H9 (cell line): ENCODE data around the gene CRY2. TPM values are rescaled to one million over a fixed set of nuclear protein-coding genes. Genes with fewer than 3 reads are reported as not detected.

ENCODE experiments used
- DNase-seq: peaks from one replicate; pipeline ENCODE4 v3.0.0-alpha.2; 2017
- H2AFZ ChIP-seq: one replicate; pipeline ENCODE4 v1.6.1; 2013; ENCODE audit warnings: mild to moderate bottlenecking, low read length, control low read depth, moderate library complexity
- H2AK5ac ChIP-seq: 2 replicates; pipeline ENCODE4 v1.6.1; 2013; ENCODE audit warnings: low read length, control low read depth, mixed read lengths; ENCODE audit not compliant: insufficient read length
- H2BK120ac ChIP-seq: one replicate; pipeline ENCODE4 v1.6.1; 2013; ENCODE audit warnings: low read depth, mild to moderate bottlenecking, low read length, control low read depth, inconsistent platforms; ENCODE audit not compliant: poor library complexity, severe bottlenecking
- H2BK12ac ChIP-seq: 2 replicates; pipeline ENCODE4 v1.6.1; 2013; ENCODE audit warnings: low read length, control low read depth, mixed read lengths, low read depth; ENCODE audit not compliant: insufficient read length
- H2BK15ac ChIP-seq: 2 replicates; pipeline ENCODE4 v1.6.1; 2013; ENCODE audit warnings: low read depth, low read length, control low read depth
- H2BK20ac ChIP-seq: one replicate; pipeline ENCODE4 v1.6.1; 2013; ENCODE audit warnings: low read depth, mild to moderate bottlenecking, low read length, control low read depth, inconsistent platforms; ENCODE audit not compliant: poor library complexity, severe bottlenecking
- H2BK5ac ChIP-seq: 2 replicates; pipeline ENCODE4 v1.6.1; 2013; ENCODE audit warnings: low read length, control low read depth, mixed read lengths; ENCODE audit not compliant: insufficient read length
- H3K14ac ChIP-seq: 2 replicates; pipeline ENCODE4 v1.6.1; 2013; ENCODE audit warnings: low read length, control low read depth; ENCODE audit not compliant: insufficient read depth
- H3K18ac ChIP-seq: 2 replicates; pipeline ENCODE4 v1.6.1; 2013; ENCODE audit warnings: low read depth, mild to moderate bottlenecking, mixed read lengths, low read length, control low read depth; ENCODE audit not compliant: insufficient read length
- H3K23ac ChIP-seq: 2 replicates; pipeline ENCODE4 v1.6.1; 2013; ENCODE audit warnings: low read length, control low read depth, mixed read lengths, low read depth; ENCODE audit not compliant: insufficient read length
- H3K23me2 ChIP-seq: 2 replicates; pipeline ENCODE4 v1.6.1; 2013; ENCODE audit warnings: low read depth, mild to moderate bottlenecking, mixed read lengths, low read length, control low read depth; ENCODE audit not compliant: insufficient read length, poor library complexity, severe bottlenecking
- H3K27ac ChIP-seq: 2 replicates; pipeline ENCODE4 v1.5.1; 2013; ENCODE audit warnings: low read length, control low read depth, mixed read lengths, low read depth; ENCODE audit not compliant: insufficient read length
- H3K27me3 ChIP-seq: 2 replicates; pipeline ENCODE4 v1.6.1; 2013; ENCODE audit warnings: low read length, control low read depth, inconsistent platforms; ENCODE audit not compliant: insufficient read depth
- H3K4ac ChIP-seq: 2 replicates; pipeline ENCODE4 v1.6.1; 2013; ENCODE audit warnings: low read depth, mild to moderate bottlenecking, control low read depth, inconsistent platforms, low read length, moderate library complexity
- H3K4me1 ChIP-seq: 2 replicates; pipeline ENCODE4 v1.6.1; 2013; ENCODE audit warnings: low read length, control low read depth, inconsistent platforms; ENCODE audit not compliant: insufficient read depth
- H3K4me2 ChIP-seq: 2 replicates; pipeline ENCODE4 v1.6.1; 2013; ENCODE audit warnings: low read length, control low read depth, mixed read lengths; ENCODE audit not compliant: insufficient read length, insufficient read depth
- H3K56ac ChIP-seq: 2 replicates; pipeline ENCODE4 v1.6.1; 2013; ENCODE audit warnings: low read depth, mild to moderate bottlenecking, mixed read lengths, low read length, control low read depth; ENCODE audit not compliant: insufficient read length
- H3K79me1 ChIP-seq: 2 replicates; pipeline ENCODE4 v1.6.1; 2013; ENCODE audit warnings: low read depth, mild to moderate bottlenecking, moderate library complexity, low read length, control low read depth, inconsistent platforms; ENCODE audit not compliant: insufficient read depth, poor library complexity, severe bottlenecking
- H3K79me2 ChIP-seq: 2 replicates; pipeline ENCODE4 v1.6.1; 2013; ENCODE audit warnings: low read length, control low read depth, inconsistent platforms; ENCODE audit not compliant: insufficient read depth
- H3K9ac ChIP-seq: 2 replicates; pipeline ENCODE4 v1.6.1; 2013; ENCODE audit warnings: low read length, control low read depth, mixed read lengths; ENCODE audit not compliant: insufficient read length; ENCODE audit errors: extremely low read depth
- H3K9me3 ChIP-seq: one replicate; pipeline ENCODE4 v1.6.1; 2013; ENCODE audit warnings: low read depth, low read length, inconsistent platforms; ENCODE audit not compliant: control insufficient read depth
- H3T11ph ChIP-seq: one replicate; pipeline ENCODE4 v1.6.1; 2013; ENCODE audit warnings: mild to moderate bottlenecking, low read length, control low read depth, inconsistent platforms
- H4K20me1 ChIP-seq: one replicate; pipeline ENCODE4 v1.6.1; 2013; ENCODE audit not compliant: control insufficient read depth, insufficient read length, insufficient read depth
- H4K5ac ChIP-seq: 2 replicates; pipeline ENCODE4 v1.6.1; 2013; ENCODE audit warnings: low read depth, mild to moderate bottlenecking, mixed read lengths, low read length, control low read depth; ENCODE audit not compliant: insufficient read length
- H4K8ac ChIP-seq: replicated peaks from 2 replicates; pipeline ENCODE4 v1.6.1; 2013; ENCODE audit warnings: low read length, control low read depth, mixed read lengths, low read depth; ENCODE audit not compliant: insufficient read length
- H4K91ac ChIP-seq: 2 replicates; pipeline ENCODE4 v1.6.1; 2013; ENCODE audit warnings: low read depth, mild to moderate bottlenecking, moderate library complexity, mixed read lengths, low read length, control low read depth; ENCODE audit not compliant: insufficient read length
- H3K27ac Mint-ChIP-seq, 3 experiments: 2 replicates in 2 of 3; 3 replicates in 1 of 3; pipeline ENCODE4 v1.8.0; 2020 to 2021; ENCODE audit warnings: mixed read lengths in 3 of 3, mild to moderate bottlenecking in 1 of 3, moderate library complexity in 1 of 3
- H3K27me3 Mint-ChIP-seq: 2 replicates; pipeline ENCODE4 v1.8.0; 2021; ENCODE audit warnings: low read depth, mild to moderate bottlenecking, moderate library complexity, mixed read lengths
- H3K36me3 Mint-ChIP-seq, 3 experiments: 2 replicates in 2 of 3; 3 replicates in 1 of 3; pipeline ENCODE4 v1.8.0; 2020 to 2021; ENCODE audit warnings: low read depth in 3 of 3, mixed read lengths in 3 of 3; ENCODE audit not compliant: insufficient read depth in 1 of 3
- H3K4me1 Mint-ChIP-seq, 2 experiments: 2 replicates each; pipeline ENCODE4 v1.8.0; 2020; ENCODE audit warnings: mixed read lengths in 2 of 2
- H3K4me3 Mint-ChIP-seq, 2 experiments: 2 replicates in 1 of 2; 3 replicates in 1 of 2; pipeline ENCODE4 v1.8.0; 2020 to 2021; ENCODE audit warnings: mild to moderate bottlenecking in 2 of 2, mixed read lengths in 2 of 2, moderate library complexity in 1 of 2
- H3K9me3 Mint-ChIP-seq, 2 experiments: 2 replicates in 1 of 2; 3 replicates in 1 of 2; pipeline ENCODE4 v1.8.0; 2020; ENCODE audit warnings: mild to moderate bottlenecking in 2 of 2, mixed read lengths in 2 of 2, moderate library complexity in 1 of 2
- CTCF ChIP-seq: fragments of 200-600 bp; sonication (generic); conservative IDR thresholded peaks from 3 replicates; pipeline ENCODE4 v1.8.0; 2021; ENCODE audit warnings: antibody characterized with exemption, mild to moderate bottlenecking
- WGBS: extraction: QIAGEN DNeasy Blood & Tissue Kit; methylation state at CpG from one replicate; pipeline ENCODE4 v1.1.7; 2013; ENCODE audit warnings: missing lambda C conversion rate, low lambda C conversion rate, mixed read lengths; ENCODE audit not compliant: insufficient read length; ENCODE audit errors: extremely low coverage; 5-methylcytosine and 5-hydroxymethylcytosine counted together
- total RNA-seq: library from RNA; stranded (reverse); gene quantifications from 2 replicates; pipeline ENCODE4 v1.2.1, GENCODE V29; 2021

The CRY2 gene
- total RNA-seq, 1 experiment from 2014 or later: 14.4 TPM

GRCh38 chr11:45860764-45861510, 13.7 kb downstream of the CRY2 start:
- no peak overlapping the region for H3K4me2 ChIP-seq
- H2BK20ac ChIP-seq: no peak overlapping the region
- no peaks in the 10 kb centered on the region for H3K27me3 Mint-ChIP-seq
- no peak overlapping the region for H3K14ac ChIP-seq
- no peak overlapping the region for H3K4me3 Mint-ChIP-seq
- no peak overlapping the region for H2BK5ac ChIP-seq
- no peak for TF ChIP-seq CTCF
- H3K4me1 Mint-ChIP-seq: peaks cover 8 to 24% of the 10 kb centered on the region in 2 experiments
- H3K18ac ChIP-seq: no peak overlapping the region
- H2BK120ac ChIP-seq: no peak overlapping the region
- H3K23me2 ChIP-seq: no peaks in the 10 kb centered on the region
- no peak overlapping the region for H4K5ac ChIP-seq
- H2BK15ac ChIP-seq: no peak overlapping the region
- no peak overlapping the region for H3K23ac ChIP-seq
- H3K9ac ChIP-seq: no peak overlapping the region
- no peak overlapping the region for H3K56ac ChIP-seq
- H3K27me3 ChIP-seq: no peaks in the 10 kb centered on the region
- H3K9me3 ChIP-seq: no peaks in the 10 kb centered on the region
- no peak overlapping the region for H4K8ac ChIP-seq
- WGBS: no CpG with 5 or more reads among the region's 10 CpGs
- no peaks in the 10 kb centered on the region for H3K79me2 ChIP-seq
- no peak overlapping the region for H4K91ac ChIP-seq
- no peak overlapping the region for H3T11ph ChIP-seq
- H2BK12ac ChIP-seq: no peak overlapping the region
- no peak overlapping the region for H3K4ac ChIP-seq
- peaks cover 8 to 53% (median 51%) of the 10 kb centered on the region in 3 experiments; a peak in 6 of 7 replicates for H3K36me3 Mint-ChIP-seq
- H3K27ac Mint-ChIP-seq: no peak overlapping the region; a peak in 1 of 7 replicates
- H3K9me3 Mint-ChIP-seq: no peaks in the 10 kb centered on the region
- no peak for DNase-seq
- H3K27ac ChIP-seq: no peak overlapping the region
- no peaks in the 10 kb centered on the region for H3K79me1 ChIP-seq
- H2AK5ac ChIP-seq: no peak overlapping the region
- H2AFZ ChIP-seq: no peak overlapping the region
- H3K4me1 ChIP-seq: peaks cover 4% of the 10 kb centered on the region
- no peaks in the 10 kb centered on the region for H4K20me1 ChIP-seq
